Activated naive CD4-positive, alpha-beta T cell treated with anti-CD3 and anti-CD28 coated beads, Interleukin-2, amount 50 U/mL, for 24 hours (primary cell): ENCODE results near the gene NLK.
"Not testable (repeated sequence)": the region's sequence is repeated elsewhere in the genome, so short reads cannot be mapped to it uniquely, and the experiment has no call there.

Experiments used
- H3K27ac Mint-ChIP-seq: one replicate; pipeline ENCODE4 v1.8.0; 2021; ENCODE audit warnings: mild to moderate bottlenecking, mixed read lengths
- H3K27me3 Mint-ChIP-seq: one replicate; pipeline ENCODE4 v1.8.0; 2021; ENCODE audit warnings: mixed read lengths
- H3K36me3 Mint-ChIP-seq: one replicate; pipeline ENCODE4 v1.8.0; 2021; ENCODE audit warnings: mixed read lengths
- H3K4me1 Mint-ChIP-seq: one replicate; pipeline ENCODE4 v1.8.0; 2021; ENCODE audit warnings: mixed read lengths
- H3K4me3 Mint-ChIP-seq: one replicate; pipeline ENCODE4 v1.8.0; 2021; ENCODE audit warnings: mild to moderate bottlenecking, mixed read lengths
- H3K9me3 Mint-ChIP-seq: one replicate; pipeline ENCODE4 v1.8.0; 2021; ENCODE audit warnings: mixed read lengths

Gene NLK

DNA sequence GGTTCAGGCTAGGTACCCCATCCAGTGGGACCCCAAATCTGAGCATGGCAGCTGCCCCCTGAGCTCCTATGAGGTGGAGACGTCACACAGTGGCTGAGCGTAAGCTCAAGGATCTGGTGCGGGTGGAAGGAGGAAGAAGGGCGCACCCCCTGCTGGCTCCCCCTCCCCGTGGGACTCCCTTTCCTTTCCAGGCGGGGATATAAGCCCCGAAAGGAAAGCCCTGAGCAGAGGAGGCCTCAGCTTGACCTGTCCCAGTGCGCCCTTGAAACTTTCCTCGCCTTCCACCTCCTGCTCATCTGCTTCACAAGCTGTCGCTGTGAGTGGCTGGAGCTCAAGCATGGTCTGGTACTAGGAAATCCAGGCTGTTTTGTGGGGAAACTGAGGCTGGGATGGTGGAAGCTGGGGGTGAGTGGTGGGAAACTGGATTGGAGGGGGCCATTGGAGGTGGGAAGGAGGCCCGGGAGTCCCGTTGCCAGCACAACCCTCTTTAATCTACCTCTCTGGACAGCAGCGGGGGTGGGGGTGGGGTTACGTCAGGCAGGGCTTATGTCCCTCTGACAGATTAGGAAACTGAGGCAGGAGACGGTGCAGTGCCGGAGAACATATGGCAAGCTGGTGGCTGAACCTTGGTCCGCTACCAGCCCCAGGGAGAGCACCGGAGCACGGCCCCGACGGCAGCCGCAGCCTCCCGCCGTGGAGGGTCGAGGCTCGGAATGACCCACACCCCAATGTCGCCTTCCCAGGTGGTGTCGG, 184.3 kb downstream of the NLK start:
- Mint-ChIP-seq H3K4me3 (no peak overlapping the region), H3K27me3 (peaks cover 33% of the 10 kb centered on the region), H3K36me3 (no peaks in the 10 kb centered on the region), H3K4me1 (peaks cover 10% of the 10 kb centered on the region), H3K9me3 (no peaks in the 10 kb centered on the region), H3K27ac (no peak overlapping the region)

GRCh38 chr17:28227316-28228108, 185.0 kb downstream of the NLK start:
- peak overlapping the region; percentile 79 for H3K4me3 Mint-ChIP-seq
- H3K36me3 Mint-ChIP-seq: no peaks in the 10 kb centered on the region
- H3K27ac Mint-ChIP-seq: no peak overlapping the region
- peaks cover 10% of the 10 kb centered on the region for H3K4me1 Mint-ChIP-seq
- H3K9me3 Mint-ChIP-seq: no peaks in the 10 kb centered on the region
- peaks cover 37% of the 10 kb centered on the region for H3K27me3 Mint-ChIP-seq

DNA sequence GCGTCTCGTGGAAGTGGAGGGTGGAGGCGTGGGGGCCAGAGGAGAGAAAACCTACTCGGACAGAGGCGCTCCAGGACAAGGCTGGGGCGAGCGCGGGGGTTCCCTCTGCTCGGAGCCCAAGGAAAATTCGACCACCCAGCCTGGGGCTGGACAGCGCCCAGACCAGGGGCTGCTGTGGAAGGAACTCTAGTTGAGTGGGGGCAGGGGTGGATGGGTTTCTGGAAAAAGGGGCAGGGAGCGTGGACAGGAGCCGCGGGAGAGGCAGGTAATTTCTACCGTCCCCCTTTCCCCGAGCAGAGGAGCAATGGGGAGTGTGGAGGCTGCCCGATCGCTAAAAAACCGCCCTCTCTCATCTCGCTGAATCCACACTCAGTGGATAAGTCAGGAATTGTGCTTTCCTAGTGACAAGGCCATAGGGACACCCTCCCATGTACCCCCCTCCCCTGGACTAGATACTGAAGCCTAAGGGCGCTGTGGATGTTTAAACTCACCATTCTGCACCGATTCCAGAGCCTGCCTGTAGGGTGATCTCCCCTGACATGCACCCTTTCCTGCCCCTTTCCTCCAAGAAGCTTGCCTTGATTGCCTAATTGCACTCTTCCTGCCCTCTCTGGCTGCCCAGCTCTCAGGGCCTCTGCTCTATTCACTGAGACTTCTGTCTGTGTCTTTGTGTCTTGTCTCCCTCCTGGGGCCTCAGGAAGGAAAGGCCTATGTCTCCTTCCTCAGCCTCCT, 185.8 kb downstream of the NLK start:
- H3K9me3 Mint-ChIP-seq: no peaks in the 10 kb centered on the region
- peak overlapping the region; percentile 79 for H3K4me3 Mint-ChIP-seq
- H3K4me1 Mint-ChIP-seq: peaks cover 10% of the 10 kb centered on the region
- no peak overlapping the region for H3K27ac Mint-ChIP-seq
- H3K27me3 Mint-ChIP-seq: peaks cover 41% of the 10 kb centered on the region
- H3K36me3 Mint-ChIP-seq: no peaks in the 10 kb centered on the region

GRCh38 chr17:28228986-28229729, 186.7 kb downstream of the NLK start:
- Mint-ChIP-seq H3K36me3 (no peaks in the 10 kb centered on the region), H3K4me3 (no peak overlapping the region), H3K27me3 (peaks cover 41% of the 10 kb centered on the region), H3K9me3 (no peaks in the 10 kb centered on the region), H3K27ac (no peak overlapping the region), H3K4me1 (peaks cover 10% of the 10 kb centered on the region)

DNA sequence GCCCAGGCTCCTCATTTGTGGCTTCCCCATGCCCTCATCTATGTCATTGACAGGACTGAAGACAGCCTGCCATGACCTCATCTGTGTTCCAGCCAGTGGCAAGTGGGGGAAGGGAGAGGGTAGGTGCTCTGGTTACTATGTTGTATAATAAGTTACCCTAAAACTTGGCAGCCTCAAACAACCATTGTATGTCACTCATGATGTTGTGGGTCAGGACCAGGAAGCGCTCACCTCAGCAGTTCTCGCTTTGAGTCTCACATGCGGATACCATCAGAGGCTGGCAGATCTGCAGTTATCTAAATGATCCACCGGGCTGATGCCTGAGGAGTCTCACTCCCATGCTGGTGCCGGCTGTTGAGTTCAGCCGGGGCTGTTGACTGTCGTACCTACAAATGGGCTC, 187.5 kb downstream of the NLK start:
- Mint-ChIP-seq H3K27me3 (peaks cover 41% of the 10 kb centered on the region), H3K9me3 (no peaks in the 10 kb centered on the region), H3K4me1 (peaks cover 10% of the 10 kb centered on the region), H3K27ac (no peak overlapping the region), H3K4me3 (no peak overlapping the region), H3K36me3 (no peaks in the 10 kb centered on the region)

- peaks cover 39% of the 10 kb centered on the region for H3K27me3 Mint-ChIP-seq
- H3K4me1 Mint-ChIP-seq: peaks cover 10% of the 10 kb centered on the region
- H3K9me3 Mint-ChIP-seq: not testable (repeated sequence)
These were observed 188.1 kb downstream of the NLK start for GRCh38 chr17:28230607-28231006.

DNA sequence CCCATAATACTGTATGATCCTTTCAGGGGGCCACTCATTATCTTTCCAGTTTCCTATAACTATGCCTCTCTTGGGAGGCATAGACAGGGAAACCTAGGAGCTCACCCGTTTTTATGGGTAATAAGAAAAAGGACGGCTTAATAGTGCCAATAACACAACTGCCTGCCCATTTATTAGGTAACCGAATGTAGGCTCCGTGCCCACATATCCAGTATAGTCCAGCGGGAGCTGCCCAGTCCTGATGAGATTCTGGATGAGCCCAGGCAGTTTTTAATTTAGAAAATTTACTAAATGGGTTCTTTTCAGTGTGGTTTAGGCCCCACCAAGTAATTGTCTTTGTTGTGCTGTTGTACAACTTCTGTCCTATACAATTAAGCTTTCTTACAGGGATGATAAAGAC, 189.1 kb downstream of the NLK start:
- H3K36me3 Mint-ChIP-seq, H3K27ac Mint-ChIP-seq, H3K4me3 Mint-ChIP-seq, H3K9me3 Mint-ChIP-seq: not testable (repeated sequence)
- H3K4me1 Mint-ChIP-seq: peaks cover 10% of the 10 kb centered on the region
- peaks cover 35% of the 10 kb centered on the region for H3K27me3 Mint-ChIP-seq

More at GRCh38 chr17:28230607-28231006, 188.1 kb downstream of the NLK start:
- H3K27ac Mint-ChIP-seq, H3K4me3 Mint-ChIP-seq, H3K36me3 Mint-ChIP-seq: not testable (repeated sequence)

DNA sequence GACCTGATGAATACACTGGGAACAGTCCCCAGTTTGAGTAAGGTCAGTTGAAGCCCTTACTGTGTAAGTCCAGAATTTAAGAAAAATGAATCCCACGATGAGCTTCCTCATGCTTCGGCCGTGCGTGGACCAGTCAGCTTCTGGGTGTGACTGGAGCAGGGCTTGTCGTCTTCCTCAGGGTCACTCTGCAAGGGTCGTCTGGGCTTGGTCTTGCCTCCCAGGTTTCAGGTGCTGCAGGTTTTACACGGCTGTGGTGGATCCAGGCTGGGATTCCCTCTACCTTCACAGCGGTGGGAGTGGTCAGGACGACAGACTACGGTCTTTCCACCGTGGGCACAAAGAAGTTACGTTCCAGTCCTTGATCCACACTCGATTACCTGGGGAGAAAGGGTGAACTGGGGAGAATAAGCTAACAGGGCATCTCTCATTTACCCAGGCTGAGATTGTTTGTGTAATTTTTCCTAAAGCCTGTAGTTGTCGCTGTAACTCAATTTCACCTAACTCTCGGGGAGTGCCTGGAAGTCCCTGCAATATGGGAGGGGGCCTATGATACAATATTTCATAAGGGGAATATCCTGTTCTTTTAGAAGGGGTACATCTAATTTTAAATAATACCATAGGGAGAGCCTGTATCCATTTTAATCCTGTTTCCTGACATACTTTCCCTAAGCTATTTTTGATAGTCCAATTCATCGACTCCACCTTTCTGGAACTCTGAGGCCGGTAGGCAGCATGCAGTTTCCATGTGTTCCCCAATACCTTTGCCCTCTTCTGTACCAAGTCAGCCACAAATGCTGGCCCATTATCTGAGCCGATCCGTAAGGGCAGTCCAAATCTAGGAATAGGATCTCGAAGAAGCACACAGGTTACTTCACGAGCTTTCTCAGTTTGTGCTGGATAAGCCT, 190.7 kb downstream of the NLK start:
- H3K4me3 Mint-ChIP-seq: not testable (repeated sequence)
- H3K27me3 Mint-ChIP-seq: peaks cover 26% of the 10 kb centered on the region

DNA sequence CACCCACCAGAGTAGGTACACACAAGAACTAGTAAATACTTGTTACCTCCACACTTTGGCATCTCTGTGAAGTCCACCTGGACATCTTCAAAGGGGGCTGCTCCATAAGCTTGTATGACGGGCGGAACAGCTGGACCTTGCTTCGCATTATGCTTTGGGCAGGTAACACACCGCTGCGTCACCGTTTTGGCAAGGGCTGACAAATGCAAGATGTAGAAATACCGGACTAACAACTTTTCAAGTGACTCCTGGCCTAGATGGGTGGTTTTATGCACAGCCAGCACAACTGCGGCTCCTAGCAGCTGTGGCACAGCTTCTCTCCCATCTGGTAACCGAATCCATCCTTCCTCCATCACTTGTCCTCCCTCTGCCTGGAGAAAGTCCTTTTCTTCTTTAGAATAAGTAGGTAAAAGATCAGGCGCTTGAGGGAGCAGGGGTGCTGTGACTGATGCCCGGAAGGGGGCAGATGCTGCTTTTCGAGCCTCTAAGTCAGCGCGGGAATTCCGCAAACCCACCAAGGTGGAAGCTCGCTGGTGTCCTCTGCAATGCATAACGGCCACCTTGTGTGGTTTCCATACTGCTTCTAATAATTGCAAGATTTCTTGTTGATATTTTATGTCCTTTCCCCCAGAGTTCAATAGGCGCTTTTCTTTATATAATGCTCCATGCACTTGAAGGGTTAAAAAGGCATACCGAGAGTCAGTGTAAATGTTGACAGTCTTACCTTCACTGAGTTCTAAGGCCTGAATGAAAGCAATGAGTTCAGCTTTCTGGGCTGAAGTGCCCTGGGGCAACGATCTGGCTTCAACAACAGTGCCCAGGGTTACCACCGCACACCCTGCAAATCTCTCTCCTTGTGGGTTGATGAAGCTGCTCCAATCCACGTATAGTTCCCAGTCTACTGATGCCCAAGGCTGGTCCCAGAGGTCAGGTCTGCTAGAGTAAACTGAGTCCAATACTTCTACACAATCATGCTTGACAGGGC, 191.7 kb downstream of the NLK start:
- H3K9me3 Mint-ChIP-seq, H3K27ac Mint-ChIP-seq, H3K4me1 Mint-ChIP-seq, H3K36me3 Mint-ChIP-seq, H3K4me3 Mint-ChIP-seq: not testable (repeated sequence)
- H3K27me3 Mint-ChIP-seq: peaks cover 19% of the 10 kb centered on the region

More for the DNA sequence above, 190.7 kb downstream of the NLK start:
- not testable (repeated sequence) for H3K9me3 Mint-ChIP-seq, H3K27ac Mint-ChIP-seq, H3K4me1 Mint-ChIP-seq, H3K36me3 Mint-ChIP-seq

DNA sequence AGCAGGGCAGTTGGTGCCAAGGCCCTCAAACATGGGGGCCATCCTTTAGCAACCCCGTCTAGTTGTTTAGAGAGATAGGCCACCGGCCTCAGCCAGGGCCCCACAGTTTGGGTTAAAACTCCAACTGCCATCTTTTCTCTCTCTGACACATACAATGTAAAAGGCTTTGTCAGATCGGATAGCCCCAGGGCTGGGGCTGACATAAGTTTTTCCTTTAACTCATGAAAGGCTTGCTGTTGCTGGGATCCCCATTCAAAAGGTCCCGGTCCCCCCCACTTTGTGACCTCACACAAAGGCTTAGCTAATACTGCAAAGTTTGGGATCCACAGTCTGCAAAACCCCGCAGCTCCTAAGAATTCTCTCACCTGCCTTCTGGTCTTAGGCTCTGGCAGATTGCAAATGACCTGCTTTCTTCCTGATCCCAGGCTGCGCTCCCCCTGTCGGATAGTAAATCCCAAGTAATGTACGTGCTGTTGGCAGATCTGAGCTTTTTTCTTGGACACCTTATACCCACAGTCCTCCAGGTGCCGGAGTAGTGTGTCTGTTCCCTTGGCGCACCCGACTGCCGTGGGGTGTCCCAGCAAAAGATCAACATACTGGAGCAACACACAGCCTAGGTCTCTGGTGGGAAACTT, 192.7 kb downstream of the NLK start:
- H3K27ac Mint-ChIP-seq, H3K4me3 Mint-ChIP-seq, H3K36me3 Mint-ChIP-seq, H3K4me1 Mint-ChIP-seq, H3K9me3 Mint-ChIP-seq: not testable (repeated sequence)
- peaks cover 12% of the 10 kb centered on the region for H3K27me3 Mint-ChIP-seq

- H3K27ac Mint-ChIP-seq, H3K4me3 Mint-ChIP-seq, H3K27me3 Mint-ChIP-seq, H3K4me1 Mint-ChIP-seq, H3K36me3 Mint-ChIP-seq, H3K9me3 Mint-ChIP-seq: not testable (repeated sequence)
These were observed 193.7 kb downstream of the NLK start for GRCh38 chr17:28236033-28236653.

- H3K36me3 Mint-ChIP-seq, H3K9me3 Mint-ChIP-seq, H3K27ac Mint-ChIP-seq, H3K4me1 Mint-ChIP-seq, H3K27me3 Mint-ChIP-seq, H3K4me3 Mint-ChIP-seq: not testable (repeated sequence)
These were observed 196.2 kb downstream of the NLK start for GRCh38 chr17:28238547-28239270.

DNA sequence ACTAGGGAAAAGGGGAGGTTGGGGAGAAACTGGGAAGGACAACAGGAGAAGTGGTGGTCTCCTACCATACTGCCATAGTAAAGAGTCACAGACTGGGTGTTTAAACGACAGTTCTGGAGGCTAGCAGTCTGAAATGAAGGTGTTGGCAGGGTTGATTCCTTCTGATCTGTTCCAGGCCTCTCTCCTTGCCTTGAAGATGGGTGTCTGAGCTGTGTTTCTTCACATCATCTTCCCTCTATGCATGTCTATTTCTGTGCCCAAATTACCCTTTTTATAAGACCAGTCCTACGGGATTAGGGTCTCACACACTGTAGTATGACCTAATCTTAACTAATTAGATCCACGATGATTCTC, 196.8 kb downstream of the NLK start:
- Mint-ChIP-seq H3K27ac (no peak overlapping the region), H3K4me1 (no peaks in the 10 kb centered on the region), H3K4me3 (no peak overlapping the region), H3K9me3 (no peaks in the 10 kb centered on the region), H3K36me3 (no peaks in the 10 kb centered on the region), H3K27me3 (no peaks in the 10 kb centered on the region)
